PFSK-1 (cell line): ENCODE data around the gene ESR1.

ENCODE experiments used
- FOXP2 ChIP-seq: optimal IDR thresholded peaks from 2 replicates; pipeline ENCODE3; 2011; ENCODE audit warnings: borderline replicate concordance, control low read depth, inconsistent platforms; ENCODE audit not compliant: insufficient read depth; ENCODE audit errors: extremely low read length, extremely low read depth
- POLR2AphosphoS5 ChIP-seq: IDR thresholded peaks from 2 replicates; pipeline ENCODE4 v1.6.1; 2012; ENCODE audit warnings: low read depth, mild to moderate bottlenecking, control low read depth, low read length, moderate library complexity
- SIN3A ChIP-seq: IDR thresholded peaks from 2 replicates; pipeline ENCODE4 v1.6.1; 2012; ENCODE audit warnings: mild to moderate bottlenecking, low read length, moderate library complexity, borderline replicate concordance; ENCODE audit not compliant: insufficient read depth
- TAF1 ChIP-seq: IDR thresholded peaks from 2 replicates; pipeline ENCODE4 v1.6.1; 2012; ENCODE audit warnings: low read length, control low read depth, borderline replicate concordance; ENCODE audit not compliant: insufficient read depth
- TF ChIP-seq, protein P1 (sequence below), 2 experiments: IDR thresholded peaks; 2 replicates each; pipeline versions ENCODE4 v1.6.1 to v1.8.0; 2011 to 2012; ENCODE audit warnings: low read depth in 2 of 2, low read length in 2 of 2, control low read depth in 1 of 2, inconsistent platforms in 1 of 2, mild to moderate bottlenecking in 1 of 2, moderate library complexity in 1 of 2; ENCODE audit not compliant: insufficient read depth in 1 of 2

The ESR1 gene

DNA sequence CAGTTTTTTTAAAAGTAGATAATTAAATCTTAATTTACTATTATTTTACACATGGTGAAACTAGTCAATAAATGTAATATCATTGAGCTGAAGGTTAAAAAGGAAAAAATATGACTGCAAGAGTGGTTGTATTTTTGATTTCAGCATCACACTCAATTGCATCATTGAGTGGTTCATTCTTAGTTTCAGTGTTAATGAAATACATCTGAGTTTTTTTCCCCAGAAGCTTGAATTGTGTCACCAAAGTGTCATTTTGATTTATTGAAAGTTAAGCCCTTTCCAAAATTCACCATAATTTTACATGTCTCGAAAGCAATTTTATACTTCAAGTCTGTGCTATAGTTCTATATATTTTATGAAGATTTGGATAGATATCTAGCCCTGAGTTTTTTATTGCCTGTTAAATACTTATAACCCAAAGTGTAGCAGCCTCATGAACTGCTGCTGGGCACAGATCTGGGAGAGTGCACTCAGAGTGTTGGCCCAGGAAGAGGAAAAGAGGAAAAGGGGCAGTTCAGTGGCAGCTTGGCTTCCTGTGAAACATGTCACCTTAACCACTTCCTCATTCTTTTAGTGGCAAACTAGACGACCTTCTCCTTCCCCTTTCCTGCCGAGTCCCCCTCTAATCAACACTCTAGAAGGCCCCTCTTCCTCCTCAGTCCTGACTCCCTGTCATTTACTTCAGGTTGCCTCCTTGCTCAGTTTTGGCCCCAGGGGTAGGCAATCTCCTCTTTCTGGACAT, 140.7 kb downstream of the ESR1 start:
- TF ChIP-seq FOXP2 (no peak), TAF1 (no peak), SIN3A (no peak), POLR2AphosphoS5 (no peak)
- TF ChIP-seq, protein P1, sequence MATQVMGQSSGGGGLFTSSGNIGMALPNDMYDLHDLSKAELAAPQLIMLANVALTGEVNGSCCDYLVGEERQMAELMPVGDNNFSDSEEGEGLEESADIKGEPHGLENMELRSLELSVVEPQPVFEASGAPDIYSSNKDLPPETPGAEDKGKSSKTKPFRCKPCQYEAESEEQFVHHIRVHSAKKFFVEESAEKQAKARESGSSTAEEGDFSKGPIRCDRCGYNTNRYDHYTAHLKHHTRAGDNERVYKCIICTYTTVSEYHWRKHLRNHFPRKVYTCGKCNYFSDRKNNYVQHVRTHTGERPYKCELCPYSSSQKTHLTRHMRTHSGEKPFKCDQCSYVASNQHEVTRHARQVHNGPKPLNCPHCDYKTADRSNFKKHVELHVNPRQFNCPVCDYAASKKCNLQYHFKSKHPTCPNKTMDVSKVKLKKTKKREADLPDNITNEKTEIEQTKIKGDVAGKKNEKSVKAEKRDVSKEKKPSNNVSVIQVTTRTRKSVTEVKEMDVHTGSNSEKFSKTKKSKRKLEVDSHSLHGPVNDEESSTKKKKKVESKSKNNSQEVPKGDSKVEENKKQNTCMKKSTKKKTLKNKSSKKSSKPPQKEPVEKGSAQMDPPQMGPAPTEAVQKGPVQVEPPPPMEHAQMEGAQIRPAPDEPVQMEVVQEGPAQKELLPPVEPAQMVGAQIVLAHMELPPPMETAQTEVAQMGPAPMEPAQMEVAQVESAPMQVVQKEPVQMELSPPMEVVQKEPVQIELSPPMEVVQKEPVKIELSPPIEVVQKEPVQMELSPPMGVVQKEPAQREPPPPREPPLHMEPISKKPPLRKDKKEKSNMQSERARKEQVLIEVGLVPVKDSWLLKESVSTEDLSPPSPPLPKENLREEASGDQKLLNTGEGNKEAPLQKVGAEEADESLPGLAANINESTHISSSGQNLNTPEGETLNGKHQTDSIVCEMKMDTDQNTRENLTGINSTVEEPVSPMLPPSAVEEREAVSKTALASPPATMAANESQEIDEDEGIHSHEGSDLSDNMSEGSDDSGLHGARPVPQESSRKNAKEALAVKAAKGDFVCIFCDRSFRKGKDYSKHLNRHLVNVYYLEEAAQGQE (IDR thresholded peaks at IDR 0.05; ENCODE audit: insufficient read depth in 1 of 2, low read depth in 2 of 2, low read length in 2 of 2), result no peak

DNA sequence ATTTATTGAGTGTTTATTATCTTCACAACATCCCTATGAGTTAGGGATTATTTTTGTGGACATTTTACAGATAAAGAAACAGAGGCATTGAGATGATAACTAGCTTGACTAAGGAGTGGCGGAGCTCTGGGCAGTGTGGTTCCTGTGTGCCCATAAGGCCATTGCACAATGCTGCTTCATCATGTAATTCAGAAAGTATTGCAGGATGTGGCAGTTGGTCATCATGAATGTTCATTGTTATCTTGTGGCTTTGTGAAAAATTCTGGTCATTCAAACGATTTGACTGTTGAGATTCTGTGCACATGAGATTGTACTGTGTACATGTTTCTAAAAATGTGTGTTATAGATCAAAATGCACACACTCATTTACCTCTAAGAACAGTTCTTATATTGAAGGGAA, 150.8 kb downstream of the ESR1 start:
- TF ChIP-seq FOXP2, result no peak

DNA sequence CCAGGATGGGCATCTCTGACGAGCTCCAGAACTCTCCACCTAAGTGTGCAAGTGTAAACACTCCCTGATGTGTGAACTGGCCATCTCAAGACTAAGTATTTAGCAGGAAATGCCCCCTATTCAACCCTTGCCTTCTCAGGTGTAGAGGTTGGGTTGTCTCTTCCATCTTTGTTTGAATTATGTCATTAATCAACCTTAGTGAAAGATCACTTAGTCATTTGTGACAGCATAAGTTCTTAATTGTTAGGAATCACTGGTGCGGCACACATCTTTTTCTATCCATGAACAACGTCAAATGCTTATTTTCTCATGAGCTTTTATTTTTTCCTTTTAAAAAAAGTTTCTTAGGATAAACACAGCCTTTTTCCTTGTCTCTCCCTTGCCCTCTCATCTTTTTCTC, 151.6 kb downstream of the ESR1 start:
- no peak for TF ChIP-seq SIN3A
- TF ChIP-seq, protein P1 (IDR thresholded peaks at IDR 0.05; ENCODE audit: insufficient read depth in 1 of 2, low read depth in 2 of 2, low read length in 2 of 2), result no peak
- TF ChIP-seq TAF1, result no peak

DNA sequence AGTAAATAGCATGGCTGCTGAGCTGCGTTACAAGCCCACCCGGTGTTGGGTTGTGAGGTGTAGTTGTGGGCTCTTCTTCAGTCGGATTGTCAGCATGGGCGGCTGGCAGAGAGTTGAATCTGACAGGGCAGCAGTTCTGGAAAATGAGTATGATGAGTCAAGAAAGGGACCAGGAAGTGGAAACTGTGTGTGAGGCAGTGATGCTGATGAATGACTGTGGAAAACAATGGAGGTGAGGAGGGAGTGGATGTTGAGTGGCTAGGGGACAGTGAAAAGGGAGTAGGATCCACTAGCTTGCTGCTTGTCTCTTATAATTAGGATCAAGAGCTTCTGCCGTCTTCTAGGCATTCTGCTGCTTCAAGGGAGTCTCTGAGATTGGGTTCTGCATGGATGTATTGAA, 154.3 kb downstream of the ESR1 start:
- no peak for TF ChIP-seq FOXP2
- TF ChIP-seq, protein P1 (IDR thresholded peaks at IDR 0.05; ENCODE audit: insufficient read depth in 1 of 2, low read depth in 2 of 2, low read length in 2 of 2), result no peak
- no peak for TF ChIP-seq TAF1
- TF ChIP-seq POLR2AphosphoS5, result no peak
- no peak for TF ChIP-seq SIN3A

DNA sequence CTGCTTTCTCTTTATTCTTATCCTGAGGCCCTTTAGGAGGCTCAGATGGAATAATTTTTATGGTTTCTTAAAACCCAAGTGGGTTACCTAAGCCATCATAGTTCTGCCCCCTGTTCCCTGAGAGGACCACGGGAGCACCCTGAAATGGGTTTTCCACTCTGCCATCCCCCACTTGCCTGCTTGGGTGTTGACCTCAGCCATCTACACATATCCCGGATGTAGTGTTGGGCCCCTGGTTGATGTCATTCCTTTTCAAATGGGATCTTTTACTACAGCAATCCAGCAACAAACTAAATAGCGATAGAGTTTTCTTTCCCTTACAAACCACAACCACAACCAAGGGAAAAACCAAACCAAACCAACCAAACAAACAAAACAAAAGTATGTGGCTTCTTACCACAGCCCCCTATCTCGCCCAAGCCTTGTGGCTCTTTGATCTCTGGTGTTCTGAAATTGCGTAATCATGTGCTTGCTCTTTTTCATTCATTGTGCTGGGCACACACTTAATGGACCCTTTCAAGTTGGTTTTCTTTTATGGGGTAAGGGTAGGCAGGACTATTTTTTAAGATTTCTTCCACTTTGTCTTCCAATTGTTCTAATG, 154.9 kb downstream of the ESR1 start:
- TF ChIP-seq FOXP2 (no peak), POLR2AphosphoS5 (no peak), TAF1 (no peak), SIN3A (no peak)
- TF ChIP-seq, protein P1 (IDR thresholded peaks at IDR 0.05; ENCODE audit: insufficient read depth in 1 of 2, low read depth in 2 of 2, low read length in 2 of 2), result no peak
